ENCODE data around the gene MYADM. TPM values are rescaled to one million over a fixed set of nuclear protein-coding genes. Genes with fewer than 3 reads are reported as not detected.
A peak's percentile ranks its signal among the peaks of the same experiment; 100 is the strongest.

The MYADM gene
- total RNA-seq, 1 donor from 2014 or later, result 78.9 TPM

DNA sequence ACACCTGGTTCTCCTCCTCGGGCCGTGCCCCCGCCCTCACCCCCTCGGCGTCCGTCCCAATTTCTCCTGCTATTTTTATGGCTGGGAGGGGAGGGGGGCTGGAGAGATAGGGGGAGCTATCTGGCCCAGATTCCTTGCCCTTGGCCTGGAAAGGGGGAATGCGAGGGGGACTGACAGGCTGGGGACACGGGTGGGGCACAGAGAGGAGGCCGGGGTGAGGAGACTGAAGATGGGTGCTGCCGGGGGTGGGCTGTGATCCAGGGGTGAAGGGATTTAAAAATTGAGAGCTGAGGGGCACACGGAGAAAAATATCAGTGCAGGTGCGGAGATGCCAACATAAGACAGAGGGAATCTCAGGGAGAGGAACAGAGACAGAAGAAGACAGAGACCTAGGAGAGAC, 16.6 kb downstream of the MYADM start:
- no peak for DNase-seq (ENCODE audit: low read depth)

DNA sequence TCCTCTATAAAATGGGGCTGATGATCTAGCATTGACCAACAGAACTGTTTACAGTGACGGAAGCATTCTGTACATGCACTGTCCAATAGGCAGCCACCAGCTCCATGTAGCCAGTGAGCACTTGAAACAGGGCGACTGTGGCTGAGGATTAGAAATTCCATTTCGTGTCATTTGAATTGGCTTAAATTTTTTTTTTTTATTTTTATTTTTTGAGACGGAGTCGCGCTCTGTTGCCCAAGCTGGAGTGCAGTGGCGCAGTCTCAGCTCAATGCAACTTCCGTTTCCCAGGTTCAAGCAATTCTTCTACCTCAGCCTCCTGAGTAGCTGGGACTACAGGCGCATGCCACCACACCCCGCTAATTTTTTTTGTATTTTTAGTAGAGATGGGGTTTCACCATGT, 17.4 kb downstream of the MYADM start:
- no peak for DNase-seq (ENCODE audit: low read depth)

DNA sequence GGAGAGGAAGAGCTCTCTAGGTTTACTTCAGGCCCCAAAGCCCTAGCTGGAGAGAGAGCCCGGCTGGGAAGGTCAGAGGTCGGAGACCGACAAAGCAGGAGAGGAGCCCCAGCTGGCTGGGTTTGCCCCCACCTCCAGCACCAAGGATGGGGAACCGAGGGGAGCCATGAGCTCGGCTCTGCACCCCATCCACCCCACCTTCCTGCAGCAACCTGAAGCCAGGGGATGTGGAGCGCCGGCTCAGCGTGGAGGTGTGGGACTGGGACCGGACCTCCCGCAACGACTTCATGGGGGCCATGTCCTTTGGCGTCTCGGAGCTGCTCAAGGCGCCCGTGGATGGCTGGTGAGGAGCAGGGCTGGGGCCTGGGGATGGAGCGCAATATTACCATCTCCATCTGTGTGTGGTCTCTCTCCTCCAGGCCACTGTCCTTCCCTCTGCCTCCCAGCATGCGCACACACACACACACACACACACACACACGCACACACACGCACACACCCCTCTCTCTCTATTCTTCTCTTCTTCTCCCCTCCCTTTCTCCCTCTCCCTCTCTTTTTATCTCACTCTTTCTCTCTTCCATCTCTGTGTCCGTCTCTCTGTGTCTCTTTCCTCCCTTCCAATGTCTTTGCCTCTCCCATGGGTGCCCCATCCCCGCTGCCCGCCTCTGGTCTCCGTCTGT, 24.8 kb downstream of the MYADM start:
- DNase-seq (ENCODE audit: low read depth), result no peak

DNA sequence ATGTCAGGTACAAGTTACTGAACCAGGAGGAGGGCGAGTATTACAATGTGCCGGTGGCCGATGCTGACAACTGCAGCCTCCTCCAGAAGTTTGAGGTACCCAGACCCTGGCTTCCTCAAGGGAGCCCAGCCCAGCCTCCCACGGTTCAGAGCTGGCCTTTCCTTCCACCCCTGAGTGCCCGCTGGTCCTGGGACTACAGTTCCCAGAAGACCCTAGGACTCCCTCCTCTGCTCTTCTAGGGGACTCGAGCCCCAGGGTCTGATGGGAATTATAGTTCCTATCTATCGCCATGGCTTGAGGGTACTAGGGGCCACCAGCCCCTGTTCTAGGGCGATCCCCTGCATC, 25.3 kb downstream of the MYADM start:
- DNase-seq (ENCODE audit: low read depth), result no peak

DNA sequence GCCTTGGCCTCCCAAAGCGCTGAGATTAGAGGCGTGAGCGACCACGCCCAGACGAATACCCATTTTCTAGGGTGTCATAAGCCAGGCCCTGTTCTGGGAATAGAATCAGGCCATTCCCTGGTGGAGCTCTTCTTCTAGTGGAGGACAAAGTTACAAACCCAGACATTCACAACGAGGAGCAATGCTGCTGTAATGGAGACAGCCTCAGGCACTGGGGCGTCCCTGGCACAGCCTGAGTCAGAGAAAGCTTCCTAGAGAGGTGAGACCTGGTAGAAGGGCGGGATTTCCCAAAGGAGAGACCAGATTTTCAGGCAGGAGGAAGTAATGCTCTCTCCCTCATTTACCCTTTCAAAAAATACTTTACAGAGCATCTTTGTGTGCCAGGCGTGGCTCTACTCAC, 27.0 kb downstream of the MYADM start:
- no peak for DNase-seq (ENCODE audit: low read depth)

DNA sequence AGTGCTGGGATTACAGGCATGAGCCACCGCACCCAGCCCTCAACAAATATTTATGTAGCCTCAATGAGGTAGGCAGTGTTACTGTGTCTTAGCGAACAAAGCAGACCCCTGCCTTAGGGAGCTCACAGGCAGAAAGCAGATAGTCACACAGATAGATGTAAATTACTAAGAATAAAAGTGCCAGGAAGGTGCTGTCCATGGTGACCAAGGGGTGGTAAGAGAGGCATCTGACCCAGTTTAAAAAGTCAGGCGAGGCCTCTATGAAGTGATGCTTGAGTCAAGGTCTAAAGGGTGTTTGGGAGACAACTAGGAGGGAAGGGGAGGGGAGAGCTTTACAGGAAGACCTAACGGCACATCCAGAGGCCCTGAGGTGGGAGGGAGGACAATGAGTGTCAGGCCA, 29.0 kb downstream of the MYADM start:
- DNase-seq (ENCODE audit: low read depth), result no peak

DNA sequence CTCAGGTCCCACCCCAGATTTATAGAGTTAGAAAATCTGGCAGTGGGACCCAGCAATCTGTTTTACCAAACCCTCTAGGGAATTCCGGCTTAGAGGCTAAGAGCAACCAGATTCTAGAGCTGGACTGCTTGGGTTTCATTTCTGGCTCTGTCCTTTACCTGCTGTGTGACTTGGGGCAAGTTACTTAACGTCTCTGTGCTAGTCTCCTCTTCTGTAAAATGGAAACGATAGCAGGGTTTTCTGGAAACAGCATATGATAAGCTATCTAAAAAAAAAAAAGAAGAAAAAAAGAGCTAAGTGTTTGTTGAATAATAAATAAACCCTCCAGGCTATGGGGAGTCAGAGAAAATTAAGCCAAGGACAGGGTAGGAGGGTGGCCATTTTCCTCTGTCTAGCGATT, 29.8 kb downstream of the MYADM start:
- DNase-seq (ENCODE audit: low read depth), result no peak

DNA sequence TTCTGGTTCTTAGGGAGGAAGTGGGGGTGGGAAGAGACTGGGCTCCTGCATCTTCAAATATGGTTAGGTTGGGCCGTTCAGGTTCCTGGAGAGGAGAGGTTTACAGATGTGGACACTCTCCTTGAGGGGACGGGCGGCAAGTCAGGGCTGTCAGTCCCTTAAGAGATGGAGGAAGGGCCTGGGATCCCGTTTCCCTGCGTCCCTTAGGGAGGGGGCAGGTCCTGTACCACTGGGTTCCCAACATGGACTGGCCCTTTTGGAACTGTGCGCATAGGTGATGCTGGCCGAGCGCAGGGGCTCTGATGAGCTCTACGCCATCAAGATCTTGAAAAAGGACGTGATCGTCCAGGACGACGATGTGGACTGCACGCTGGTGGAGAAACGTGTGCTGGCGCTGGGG, 30.5 kb downstream of the MYADM start:
- no peak for DNase-seq (ENCODE audit: low read depth)

DNA sequence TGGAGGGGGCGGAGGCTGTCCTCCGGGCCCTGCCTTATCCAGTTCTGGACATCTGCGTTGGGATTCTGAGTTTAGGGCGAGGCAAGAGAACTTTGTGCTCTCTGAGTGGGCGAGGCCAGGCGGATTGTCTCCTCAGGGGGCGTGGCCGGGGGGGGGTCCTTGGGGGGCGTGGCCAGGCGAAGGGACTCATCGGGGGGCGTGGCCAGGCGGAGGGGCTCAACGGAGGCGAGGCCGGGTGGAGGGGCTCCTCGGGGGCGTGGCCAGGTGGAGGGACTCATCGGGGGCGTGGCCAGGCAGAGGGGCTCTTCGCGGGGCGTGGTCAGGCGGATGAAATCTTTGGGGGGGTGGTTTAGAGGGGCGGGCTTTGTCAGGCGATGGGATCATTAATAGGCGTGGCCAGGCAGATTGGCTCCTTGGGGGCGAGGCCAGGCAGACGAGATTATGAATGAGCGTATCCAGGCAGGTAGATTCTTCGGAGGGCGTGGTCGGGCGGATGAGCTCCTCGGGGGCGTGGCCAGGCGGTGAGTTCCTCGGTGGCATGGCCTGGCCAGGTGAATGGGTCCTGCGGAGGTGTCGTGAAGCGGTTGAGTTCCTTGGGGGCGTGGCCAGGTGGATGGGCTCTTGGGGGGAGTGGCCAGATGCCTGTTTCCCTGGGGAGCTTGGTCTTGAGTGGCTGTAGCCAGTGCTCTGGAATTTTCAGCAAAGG, 31.1 kb downstream of the MYADM start:
- DNase-seq (ENCODE audit: low read depth), result no peak

DNA sequence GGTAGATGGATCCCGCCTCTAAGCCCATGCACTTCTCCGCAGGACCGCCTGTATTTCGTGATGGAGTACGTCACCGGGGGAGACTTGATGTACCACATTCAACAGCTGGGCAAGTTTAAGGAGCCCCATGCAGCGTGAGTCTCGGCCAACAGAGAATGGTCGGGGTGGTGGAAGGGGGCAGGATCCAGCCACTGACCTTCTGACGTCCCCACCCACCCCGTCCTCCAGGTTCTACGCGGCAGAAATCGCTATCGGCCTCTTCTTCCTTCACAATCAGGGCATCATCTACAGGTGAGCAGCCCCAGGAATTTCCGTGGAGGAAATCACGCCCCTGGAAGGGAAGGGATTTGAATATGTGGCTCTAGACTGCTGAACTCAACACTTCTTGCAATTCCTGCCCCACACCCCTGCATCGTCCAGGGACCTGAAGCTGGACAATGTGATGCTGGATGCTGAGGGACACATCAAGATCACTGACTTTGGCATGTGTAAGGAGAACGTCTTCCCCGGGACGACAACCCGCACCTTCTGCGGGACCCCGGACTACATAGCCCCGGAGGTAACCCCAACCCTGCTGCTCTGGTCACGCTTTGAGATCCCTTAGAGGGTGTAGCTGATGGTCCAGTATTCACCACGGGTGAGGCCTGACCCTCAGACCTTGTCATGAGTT, 32.6 kb downstream of the MYADM start:
- no peak for DNase-seq (ENCODE audit: low read depth)

DNA sequence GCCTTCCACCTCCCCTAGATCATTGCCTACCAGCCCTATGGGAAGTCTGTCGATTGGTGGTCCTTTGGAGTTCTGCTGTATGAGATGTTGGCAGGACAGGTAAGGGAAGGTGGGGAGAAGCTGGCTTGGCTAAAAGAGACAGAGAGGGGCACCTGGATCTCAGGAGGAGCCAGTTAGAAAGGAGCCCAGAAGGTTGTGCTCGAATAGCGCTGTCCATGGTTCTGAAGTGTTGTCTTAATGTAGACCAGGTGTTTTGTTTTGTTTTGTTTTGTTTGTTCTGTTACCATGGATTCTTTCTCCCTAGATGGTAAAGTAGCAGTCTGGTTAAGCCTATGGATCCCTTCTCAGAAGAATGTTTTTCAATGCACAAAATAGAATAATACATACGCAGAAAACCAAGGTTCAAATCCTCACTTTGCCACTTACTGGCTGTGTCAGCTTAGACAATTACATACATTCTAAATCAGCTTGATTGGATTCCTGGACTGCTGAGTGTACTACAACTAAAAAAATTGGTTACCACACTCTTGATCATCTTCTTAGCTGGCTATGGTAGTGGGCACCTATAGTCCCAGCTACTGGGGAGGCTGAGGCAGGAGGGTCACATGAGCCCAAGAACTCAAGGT, 35.5 kb downstream of the MYADM start:
- peak; percentile 55 for DNase-seq (ENCODE audit: low read depth)

DNA sequence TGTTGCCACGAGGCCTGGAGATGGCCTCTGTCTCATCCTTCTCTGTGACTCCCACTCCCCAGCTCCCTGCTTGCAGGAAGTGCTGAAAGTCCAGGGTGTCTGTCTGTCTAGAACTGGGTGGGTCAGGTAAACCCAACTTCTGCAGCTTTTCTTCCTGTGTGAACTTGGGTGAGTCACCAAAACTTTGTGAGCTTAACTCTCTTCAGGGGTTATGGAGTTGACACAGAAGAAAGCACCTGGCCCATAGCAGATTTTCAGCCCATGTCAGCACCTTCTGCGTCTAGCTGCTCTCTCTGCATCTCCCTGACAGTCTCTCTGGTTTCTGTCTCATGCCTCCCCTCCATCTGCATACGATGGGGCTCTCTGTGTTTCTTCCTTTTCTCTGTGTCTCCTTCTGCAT, 37.2 kb downstream of the MYADM start:
- no peak for DNase-seq (ENCODE audit: low read depth)

DNA sequence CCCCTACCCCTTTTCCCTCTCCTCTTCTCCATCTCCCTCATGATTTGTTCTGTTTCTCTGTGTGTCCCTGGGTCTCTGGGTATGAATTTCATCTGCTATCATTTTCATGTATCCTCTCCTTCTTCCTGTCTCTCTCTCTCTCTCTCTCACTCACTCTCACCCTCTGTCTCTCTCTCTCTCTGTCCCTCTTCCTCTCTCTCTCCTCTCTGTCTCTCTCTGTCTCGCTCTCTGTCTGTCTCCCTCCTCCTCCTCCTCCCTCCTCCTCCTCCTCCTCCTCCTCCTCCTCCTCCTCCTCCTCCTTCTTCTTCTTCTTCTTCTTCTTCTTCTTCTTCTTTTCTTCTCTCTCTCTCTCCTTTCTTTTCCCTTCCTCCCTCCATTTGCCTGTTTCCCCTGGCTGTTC, 38.1 kb downstream of the MYADM start:
- DNase-seq (ENCODE audit: low read depth), result no peak

DNA sequence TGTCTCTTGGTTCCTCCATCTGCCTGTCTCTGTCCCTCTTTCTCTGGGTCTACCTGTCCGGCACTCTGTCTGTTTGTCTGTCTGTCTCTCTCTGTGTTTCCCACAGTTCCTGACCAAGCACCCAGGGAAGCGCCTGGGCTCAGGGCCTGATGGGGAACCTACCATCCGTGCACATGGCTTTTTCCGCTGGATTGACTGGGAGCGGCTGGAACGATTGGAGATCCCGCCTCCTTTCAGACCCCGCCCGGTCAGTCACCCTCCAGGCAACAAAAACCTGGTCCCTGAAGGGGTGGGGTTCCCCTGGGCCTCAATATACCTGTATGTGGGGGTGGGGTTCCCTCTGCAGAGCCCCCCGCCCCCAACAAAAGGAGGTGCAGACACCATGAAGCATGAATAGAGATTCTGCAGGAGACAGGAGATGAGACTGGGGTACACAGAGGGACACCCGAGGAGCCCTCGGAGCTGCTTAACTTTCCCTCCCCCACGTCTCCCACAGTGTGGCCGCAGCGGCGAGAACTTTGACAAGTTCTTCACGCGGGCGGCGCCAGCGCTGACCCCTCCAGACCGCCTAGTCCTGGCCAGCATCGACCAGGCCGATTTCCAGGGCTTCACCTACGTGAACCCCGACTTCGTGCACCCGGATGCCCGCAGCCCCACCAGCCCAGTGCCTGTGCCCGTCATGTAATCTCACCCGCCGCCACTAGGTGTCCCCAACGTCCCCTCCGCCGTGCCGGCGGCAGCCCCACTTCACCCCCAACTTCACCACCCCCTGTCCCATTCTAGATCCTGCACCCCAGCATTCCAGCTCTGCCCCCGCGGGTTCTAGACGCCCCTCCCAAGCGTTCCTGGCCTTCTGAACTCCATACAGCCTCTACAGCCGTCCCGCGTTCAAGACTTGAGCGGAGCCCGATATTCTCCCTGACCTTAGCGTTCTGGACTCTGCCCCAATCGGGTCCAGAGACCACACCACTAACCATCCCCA, 38.8 kb downstream of the MYADM start:
- DNase-seq (ENCODE audit: low read depth), result peak; percentile 26

DNA sequence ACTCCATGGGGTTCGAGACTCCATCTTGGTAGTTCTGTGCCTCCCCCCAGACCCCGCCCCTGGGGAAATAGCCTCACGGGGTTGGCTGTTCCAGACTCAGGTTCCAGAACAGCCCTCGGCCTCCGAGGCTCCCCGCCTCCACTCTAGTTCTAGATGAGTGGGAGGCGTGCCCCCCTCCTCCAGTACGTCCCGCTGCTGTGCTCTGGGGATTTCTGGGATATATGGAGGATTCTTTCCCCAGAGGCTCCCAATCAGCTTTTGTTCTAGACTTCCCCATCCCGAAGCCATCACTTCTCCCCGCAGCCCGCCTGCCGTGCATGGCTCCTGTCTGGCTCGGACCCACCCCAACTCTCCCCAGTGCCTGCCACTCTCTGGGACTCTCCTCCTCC, 39.5 kb downstream of the MYADM start:
- DNase-seq (ENCODE audit: low read depth), result no peak

DNA sequence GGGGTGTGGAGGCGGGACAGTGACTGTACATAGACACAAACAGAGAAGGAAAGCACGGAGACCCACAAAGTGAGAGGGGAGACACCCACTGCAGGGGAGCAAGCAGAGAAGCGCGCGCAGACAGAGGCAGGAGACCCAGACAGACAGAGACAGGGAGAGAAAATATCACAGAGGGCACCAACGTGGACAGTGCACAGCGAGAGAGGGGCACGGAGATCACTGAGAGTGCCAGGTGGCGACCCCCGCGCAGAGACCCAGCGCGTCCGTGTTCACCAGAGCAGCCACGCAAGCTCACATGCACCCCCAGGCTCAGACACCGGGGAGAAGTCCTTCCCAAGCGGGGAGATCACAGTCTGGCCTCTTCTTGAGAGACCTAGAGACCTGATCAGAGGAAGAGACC, 40.0 kb downstream of the MYADM start:
- DNase-seq (ENCODE audit: low read depth), result no peak

DNA sequence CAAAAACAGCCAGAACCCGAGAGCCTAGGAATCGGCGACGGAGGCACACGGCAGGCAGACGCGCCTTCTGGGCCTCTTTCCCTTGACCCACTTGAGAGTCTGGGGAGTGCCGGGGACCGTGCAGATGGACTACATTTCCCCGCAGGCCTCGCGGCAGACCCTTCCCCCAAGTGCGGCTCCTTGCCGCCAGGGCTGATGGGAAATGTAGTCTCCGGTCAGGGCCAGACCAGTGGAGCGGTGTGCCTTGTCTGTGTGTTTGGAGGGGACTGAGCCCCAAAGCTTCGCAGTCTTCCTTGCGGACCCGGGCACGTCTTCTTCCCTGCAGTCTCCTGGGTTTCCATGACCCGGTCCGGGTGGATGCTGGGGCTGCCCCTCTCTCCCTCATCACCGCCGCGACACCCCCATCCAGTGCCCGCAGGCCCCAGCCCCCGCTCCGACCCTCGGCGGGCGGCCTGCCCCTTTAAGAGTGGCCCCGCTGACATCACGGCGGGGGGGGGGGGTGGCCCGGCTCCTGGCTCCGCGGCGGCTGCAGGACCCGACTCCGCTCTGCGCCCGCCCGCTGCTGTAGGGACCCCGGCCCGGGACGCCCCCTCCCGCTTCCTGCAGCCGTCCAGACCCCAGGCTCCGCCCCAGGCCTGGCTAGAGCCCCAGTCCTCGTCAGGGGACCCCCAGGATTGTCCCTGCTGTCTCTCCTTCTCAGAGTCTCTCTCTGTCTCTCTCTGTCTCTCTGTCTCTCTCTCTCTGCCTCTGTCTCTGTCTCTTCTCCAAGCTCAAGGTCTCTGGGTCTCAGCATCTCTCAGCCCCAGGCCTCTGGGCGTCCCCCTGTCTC, 40.6 kb downstream of the MYADM start:
- peak; percentile 13 for DNase-seq (ENCODE audit: low read depth)

DNA sequence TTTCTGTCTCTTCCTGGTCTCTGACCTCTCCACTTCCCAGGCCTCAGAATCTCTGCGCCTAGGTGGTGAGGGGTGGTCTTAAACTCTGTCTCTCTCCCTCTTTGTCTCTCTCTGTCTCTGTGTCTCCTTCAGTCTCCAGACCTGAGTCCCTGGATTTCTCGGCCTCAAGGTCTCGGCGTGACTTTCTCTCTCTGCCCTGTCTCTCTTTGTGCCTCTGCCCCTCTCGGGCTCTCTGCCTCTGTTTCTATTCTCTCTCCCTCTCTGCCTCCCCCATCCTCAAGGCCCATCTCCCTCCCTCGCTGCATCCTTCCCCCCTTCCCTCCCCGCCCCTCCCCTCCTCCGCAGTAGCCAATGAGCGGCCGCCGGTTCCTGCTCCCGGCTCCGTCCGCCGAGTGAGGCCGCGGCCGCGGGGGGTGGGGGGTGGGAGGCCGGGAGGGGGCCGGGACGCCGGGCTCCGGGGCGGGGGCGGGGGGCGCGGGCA, 41.3 kb downstream of the MYADM start, which contains the start of gene CACNG7:
TSS of gene CACNG7 (plus strand) at position 344 of the 481 bp plus-strand sequence. CDS start 3,554 bp downstream, outside the sequence.
- DNase-seq (ENCODE audit: low read depth), result no peak

DNA sequence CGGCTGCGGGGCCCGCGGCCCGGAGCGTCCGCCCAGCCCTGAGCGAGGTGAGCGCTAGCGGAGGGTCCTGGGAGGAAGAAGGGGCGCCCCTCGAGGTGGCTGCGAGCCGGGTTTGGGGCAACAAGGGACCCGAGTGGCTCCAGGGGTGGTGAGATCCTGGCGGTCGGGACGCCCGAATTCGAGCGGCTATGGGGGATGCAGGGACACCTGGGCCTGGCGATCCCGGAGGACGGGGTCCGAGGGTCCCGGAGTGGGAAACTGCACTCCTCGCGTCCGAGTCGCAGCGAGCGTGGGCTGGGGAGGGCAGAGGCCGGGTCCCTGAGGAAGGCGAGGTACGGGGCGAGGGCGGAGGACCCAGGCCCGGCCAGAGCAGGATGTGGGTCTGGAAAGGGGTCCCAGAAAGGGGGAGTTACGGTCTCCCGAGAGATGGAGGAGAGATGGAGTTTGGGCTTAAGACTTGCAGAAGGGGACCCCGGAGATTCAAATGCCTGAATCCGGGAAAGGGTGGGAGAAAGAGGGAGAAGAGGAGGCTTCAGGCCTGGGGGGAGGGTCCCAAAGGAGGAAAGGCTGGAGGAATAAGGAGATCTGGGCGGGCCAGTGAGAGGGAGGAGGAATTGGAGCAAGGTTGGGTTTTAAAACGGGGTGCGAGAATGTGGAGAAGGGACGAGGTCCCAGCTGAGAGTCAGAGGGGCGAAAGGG, 41.9 kb downstream of the MYADM start:
- no peak for DNase-seq (ENCODE audit: low read depth)
